Stomach (tissue), 9 donors: ENCODE data around the gene TRAPPC2L. TPM values are rescaled to one million over a fixed set of nuclear protein-coding genes. Genes with fewer than 3 reads are reported as not detected.

ENCODE experiments used
- DNase-seq, 2 donors: peaks; one replicate each; pipeline versions ENCODE4 v3.0.0 to v3.0.0-alpha.2; 2013 to 2019
- H3K27ac ChIP-seq, 5 donors: fragments of 200-600 bp in 4 of 5; sonication (generic) in 4 of 5; one replicate each; pipeline ENCODE4 v1.5.1; 2013 to 2019; ENCODE audit warnings: mild to moderate bottlenecking in 1 of 5, moderate library complexity in 1 of 5
- H3K27me3 ChIP-seq, 3 donors: fragments of 200-600 bp; sonication (generic); one replicate each; pipeline ENCODE4 v1.5.1; 2017 to 2019; ENCODE audit warnings: mixed run types in 1 of 3
- H3K36me3 ChIP-seq, 4 donors: fragments of 200-600 bp; sonication (generic); 1 replicate in 3 of 4; 2 replicates in 1 of 4; pipeline ENCODE4 v1.5.1; 2016 to 2019
- H3K4me1 ChIP-seq, 4 donors: fragments of 200-600 bp; sonication (generic); one replicate each; pipeline ENCODE4 v1.5.1; 2016 to 2019
- H3K4me3 ChIP-seq, 4 donors: fragments of 200-600 bp; sonication (generic) in 3 of 4; one replicate each; pipeline ENCODE4 v1.5.1; 2016 to 2019; ENCODE audit warnings: mild to moderate bottlenecking in 1 of 4
- H3K9me3 ChIP-seq, 4 donors: fragments of 200-600 bp; sonication (generic); one replicate each; pipeline ENCODE4 v1.5.1; 2016 to 2019
- CTCF ChIP-seq, 7 experiments: fragments of 450-650 bp in 4 of 7; fragments of 200-600 bp in 3 of 7; sonication (generic) in 3 of 7; IDR thresholded peaks; one replicate each; pipeline ENCODE4 v1.5.1; 2016 to 2019; ENCODE audit warnings: antibody characterized with exemption in 7 of 7, control low read depth in 2 of 7, mild to moderate bottlenecking in 1 of 7
- EP300 ChIP-seq: sonication (generic); formaldehyde crosslinking; IDR thresholded peaks from one replicate; pipeline ENCODE4 v1.6.1; 2017; ENCODE audit warnings: antibody characterized with exemption
- POLR2A ChIP-seq, 4 donors: fragments of 450-650 bp; IDR thresholded peaks; one replicate each; pipeline ENCODE4 v1.6.1; 2016; ENCODE audit warnings: antibody characterized with exemption in 4 of 4, control low read depth in 2 of 4, mild to moderate bottlenecking in 1 of 4, moderate library complexity in 1 of 4
- POLR2AphosphoS5 ChIP-seq, 3 donors: sonication (generic); formaldehyde crosslinking; IDR thresholded peaks; one replicate each; pipeline ENCODE4 v1.6.1; 2016; ENCODE audit warnings: antibody characterized with exemption in 3 of 3
- WGBS, 5 donors: extraction: QIAGEN DNeasy Blood & Tissue Kit in 3 of 5; methylation state at CpG; one replicate each; pipeline versions ENCODE4 v1.1.5 to v1.1.7; 2013 to 2018; 5-methylcytosine and 5-hydroxymethylcytosine counted together
- intact Hi-C: fragments of 100-400 bp; cut with DNase I; formaldehyde crosslinking; loops from one replicate; pipeline ENCODE4 v1.15.1; 2023; ENCODE audit warnings: low total_unique reads
- polyA plus RNA-seq, 3 donors: library from polyadenylated mRNA; stranded (reverse); fragments of 200-250 nt; gene quantifications; one replicate each; pipeline ENCODE4 v1.2.3, GENCODE V29; 2013
- total RNA-seq, 5 donors: library from RNA; depleted of rRNA; stranded (reverse); fragments of >200 nt; gene quantifications; one replicate each; pipeline versions ENCODE4 v1.1.0 to v1.2.3, GENCODE V29; 2014 to 2016
- donor health status: healthy with polysubstance abuse.
- donor health status: Bipolar disorder and iron deficiency.
- donor health status: healthy.

The TRAPPC2L gene
- total and polyA plus RNA-seq, 8 donors = 2.9 to 107 (median 30.4) TPM

DNA sequence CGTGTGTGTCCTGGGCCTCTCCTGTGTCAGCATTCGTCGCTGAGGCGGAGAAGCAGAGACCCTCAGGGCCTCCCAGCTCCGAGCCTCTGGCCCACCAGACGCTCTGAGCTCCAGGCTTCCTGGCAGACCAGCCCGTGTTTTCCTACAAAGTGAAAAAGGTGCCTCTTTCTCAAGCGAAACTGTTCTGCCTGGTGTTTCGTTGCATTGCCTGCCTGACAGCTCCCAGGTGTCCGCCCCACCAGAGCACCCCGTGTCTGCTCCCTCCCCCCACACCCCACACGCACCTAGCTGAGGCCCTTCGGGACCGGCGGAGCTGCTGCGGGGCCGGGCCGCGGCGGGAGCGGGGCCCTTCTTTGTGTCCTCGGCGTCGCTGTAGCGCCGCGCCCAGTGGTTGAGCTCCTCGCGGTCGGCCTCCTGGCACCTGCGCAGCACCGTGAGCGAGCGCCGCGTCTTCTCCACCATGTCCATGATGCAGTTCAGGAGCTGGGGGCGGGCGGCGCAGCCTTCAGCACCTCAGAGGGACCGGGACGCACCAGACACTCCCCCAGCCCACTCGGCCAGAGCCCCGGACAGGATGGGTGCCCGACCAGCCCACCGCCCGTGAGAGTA lies 24.2 kb downstream of the TRAPPC2L start:
- peak overlapping the region; percentile 13 to 37 (median 16) for H3K4me3 ChIP-seq

GRCh38 chr16:88881675-88882357 lies 24.9 kb downstream of the TRAPPC2L start:
- 76 to 88% (median 77%) methylated on average over 14 to 27 of the region's 27 CpGs for WGBS, 5 donors
- Histone ChIP-seq H3K9me3 (no peaks in the 10 kb centered on the region), H3K4me3 (peak overlapping the region in 2 of 4 donors; percentile 16 to 17), H3K4me1 (peaks cover 9 to 28% (median 16%) of the 10 kb centered on the region in 4 donors), H3K27me3 (peaks cover 0 to 48% (median 8%) of the 10 kb centered on the region in 3 donors), H3K36me3 (peaks cover 0 to 48% (median 32%) of the 10 kb centered on the region in 4 donors), H3K27ac (no peak overlapping the region)
- intact Hi-C loops = no loop called here
- DNase-seq = no peak
- TF ChIP-seq POLR2AphosphoS5 (IDR thresholded peaks at IDR 0.05) (no peak), EP300 (no peak)

More for the DNA sequence above, 24.2 kb downstream of the TRAPPC2L start:
- Histone ChIP-seq H3K27me3 (peaks cover 0 to 48% (median 8%) of the 10 kb centered on the region in 3 donors), H3K27ac (no peak overlapping the region), H3K4me1 (peaks cover 9 to 22% (median 16%) of the 10 kb centered on the region in 4 donors), H3K9me3 (no peaks in the 10 kb centered on the region), H3K36me3 (peaks cover 0 to 54% (median 39%) of the 10 kb centered on the region in 4 donors)
- intact Hi-C loops = no loop called here
- no peak for TF ChIP-seq CTCF (IDR thresholded peaks at IDR 0.05)
- TF ChIP-seq POLR2AphosphoS5 (IDR thresholded peaks at IDR 0.05) = no peak
- no peak for TF ChIP-seq POLR2A (IDR thresholded peaks at IDR 0.05)
- peak; percentile 37 to 73 for DNase-seq
- WGBS, 5 donors = 34 to 57% (median 39%) methylated on average over 31 to 46 of the region's 46 CpGs

- peaks cover 0 to 42% (median 8%) of the 10 kb centered on the region in 3 donors for H3K27me3 ChIP-seq
- peak; percentile 58 to 63 for DNase-seq
- H3K36me3 ChIP-seq = peaks cover 0 to 45% (median 27%) of the 10 kb centered on the region in 4 donors
- H3K4me1 ChIP-seq = peaks cover 9 to 31% (median 18%) of the 10 kb centered on the region in 4 donors
- WGBS, 5 donors = 64 to 77% (median 70%) methylated on average over 18 to 26 of the region's 26 CpGs
- H3K4me3 ChIP-seq = no peak overlapping the region
- intact Hi-C loops = no loop called here
- TF ChIP-seq EP300 = no peak
- TF ChIP-seq POLR2A (IDR thresholded peaks at IDR 0.05) = no peak
- no peak overlapping the region for H3K27ac ChIP-seq
- H3K9me3 ChIP-seq = no peaks in the 10 kb centered on the region
These were observed 25.6 kb downstream of the TRAPPC2L start for GRCh38 chr16:88882358-88883030.

- DNase-seq = no peak
- Histone ChIP-seq H3K4me3 (no peak overlapping the region), H3K9me3 (no peaks in the 10 kb centered on the region), H3K27me3 (peaks cover 0 to 36% (median 8%) of the 10 kb centered on the region in 3 donors), H3K36me3 (peaks cover 0 to 37% (median 20%) of the 10 kb centered on the region in 4 donors), H3K4me1 (peaks cover 9 to 36% (median 19%) of the 10 kb centered on the region in 4 donors), H3K27ac (no peak overlapping the region)
- WGBS, 5 donors = 93 to 96% (median 95%) methylated on average over 43 to 49 of the region's 49 CpGs
- intact Hi-C loops = no loop called here
- TF ChIP-seq POLR2AphosphoS5 (IDR thresholded peaks at IDR 0.05) (no peak), CTCF (IDR thresholded peaks at IDR 0.05) (no peak), EP300 (no peak), POLR2A (IDR thresholded peaks at IDR 0.05) (no peak)
These were observed 26.4 kb downstream of the TRAPPC2L start for GRCh38 chr16:88883117-88883895.
